Gastrocnemius medialis (tissue), 4 donors: ENCODE results near the gene AGBL1.

Experiments used
- POLR2A ChIP-seq, 2 donors: fragments of 450-650 bp; IDR thresholded peaks; one replicate each; pipeline ENCODE4 v1.6.1; 2017; ENCODE audit warnings: antibody characterized with exemption in 2 of 2, mild to moderate bottlenecking in 2 of 2, moderate library complexity in 2 of 2
- TF ChIP-seq, protein P1 (sequence below), 5 experiments: fragments of 450-650 bp in 3 of 5; fragments of 200-600 bp in 2 of 5; sonication (generic) in 2 of 5; IDR thresholded peaks in 4 of 5; conservative IDR thresholded peaks in 1 of 5; 1 replicate in 4 of 5; 2 replicates in 1 of 5; pipeline ENCODE4 v1.5.1; 2016 to 2019; ENCODE audit warnings: antibody characterized with exemption in 5 of 5, mild to moderate bottlenecking in 3 of 5, moderate library complexity in 3 of 5

DNA sequence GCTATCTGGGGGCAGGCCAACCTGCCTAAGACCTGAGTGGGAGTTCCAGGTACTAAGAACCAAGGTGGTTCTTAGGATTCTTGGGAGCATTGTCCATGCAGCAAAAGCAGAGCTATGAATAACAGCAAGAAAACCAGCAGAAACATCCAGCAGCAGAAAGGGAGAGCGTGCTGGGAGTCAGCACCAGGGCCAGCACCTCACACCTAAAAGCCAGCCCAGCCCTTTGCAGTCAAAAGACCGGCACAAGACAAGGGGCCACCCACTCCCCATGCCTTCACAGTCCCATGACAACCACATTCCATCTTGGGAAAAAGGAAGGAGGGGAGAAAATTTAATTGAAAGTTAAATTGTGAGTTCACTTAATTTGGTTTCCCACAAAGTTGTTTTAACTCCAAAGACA lies 364.9 kb downstream of the AGBL1 start:
- TF ChIP-seq, protein P1, sequence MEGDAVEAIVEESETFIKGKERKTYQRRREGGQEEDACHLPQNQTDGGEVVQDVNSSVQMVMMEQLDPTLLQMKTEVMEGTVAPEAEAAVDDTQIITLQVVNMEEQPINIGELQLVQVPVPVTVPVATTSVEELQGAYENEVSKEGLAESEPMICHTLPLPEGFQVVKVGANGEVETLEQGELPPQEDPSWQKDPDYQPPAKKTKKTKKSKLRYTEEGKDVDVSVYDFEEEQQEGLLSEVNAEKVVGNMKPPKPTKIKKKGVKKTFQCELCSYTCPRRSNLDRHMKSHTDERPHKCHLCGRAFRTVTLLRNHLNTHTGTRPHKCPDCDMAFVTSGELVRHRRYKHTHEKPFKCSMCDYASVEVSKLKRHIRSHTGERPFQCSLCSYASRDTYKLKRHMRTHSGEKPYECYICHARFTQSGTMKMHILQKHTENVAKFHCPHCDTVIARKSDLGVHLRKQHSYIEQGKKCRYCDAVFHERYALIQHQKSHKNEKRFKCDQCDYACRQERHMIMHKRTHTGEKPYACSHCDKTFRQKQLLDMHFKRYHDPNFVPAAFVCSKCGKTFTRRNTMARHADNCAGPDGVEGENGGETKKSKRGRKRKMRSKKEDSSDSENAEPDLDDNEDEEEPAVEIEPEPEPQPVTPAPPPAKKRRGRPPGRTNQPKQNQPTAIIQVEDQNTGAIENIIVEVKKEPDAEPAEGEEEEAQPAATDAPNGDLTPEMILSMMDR (IDR thresholded peaks at IDR 0.05 in 4 of 5, conservative IDR thresholded peaks at IDR 0.05 in 1 of 5) = no peak
- TF ChIP-seq POLR2A (IDR thresholded peaks at IDR 0.05) = no peak
